A172 (cell line): ENCODE data around the gene PRM3. TPM values are rescaled to one million over a fixed set of nuclear protein-coding genes. Genes with fewer than 3 reads are reported as not detected.

ENCODE experiments used
- DNase-seq: peaks from one replicate; pipeline ENCODE4 v3.0.0-alpha.2; 2015; ENCODE audit warnings: low spot score
- total RNA-seq: library from RNA; depleted of rRNA; stranded (reverse); fragments of >200 nt; shearing (Covaris generic); gene quantifications from 2 replicates; pipeline ENCODE4 v1.2.3, GENCODE V29; 2014; rRNA removed

Gene PRM3
- total RNA-seq, 1 experiment from 2014 or later, result not detected

DNA sequence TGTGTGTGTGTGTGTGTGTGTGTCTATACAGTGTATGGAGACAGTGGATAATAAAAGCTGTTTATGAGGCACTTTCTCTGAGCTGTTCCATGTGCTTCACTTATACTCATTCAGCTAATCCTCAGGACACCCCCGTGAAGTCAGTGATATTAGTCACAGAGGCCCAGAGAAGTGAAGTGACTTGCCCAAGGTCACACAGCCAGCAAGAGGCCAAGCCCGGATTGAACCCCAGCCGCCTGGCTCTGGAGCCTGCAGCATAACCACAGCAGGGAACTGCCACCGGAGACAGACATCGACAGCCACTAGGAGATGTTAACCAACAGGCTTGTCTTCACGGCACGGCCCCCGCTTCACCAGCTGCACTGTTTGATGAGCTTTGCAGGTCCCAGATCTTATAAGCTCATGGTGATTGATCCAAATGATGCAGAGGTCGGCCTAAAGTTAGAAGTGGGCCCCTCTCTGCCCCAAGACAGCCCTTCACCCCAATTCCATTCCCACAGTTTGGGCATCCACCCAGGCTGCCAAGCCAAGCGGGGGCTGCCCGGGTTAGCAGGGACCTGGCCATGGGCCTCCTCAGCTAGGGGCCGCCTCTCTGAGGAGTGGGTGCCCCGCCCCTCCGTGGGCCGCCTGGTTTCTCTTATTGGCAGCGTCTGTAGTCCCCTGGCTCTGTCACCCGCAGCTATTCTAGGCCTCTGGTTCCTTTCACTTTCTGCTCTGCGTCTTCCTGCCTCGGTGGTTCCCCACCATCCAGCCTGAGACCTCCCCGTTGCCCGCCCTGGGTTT is 48.3 kb downstream of the PRM3 start:
- DNase-seq, result no peak

DNA sequence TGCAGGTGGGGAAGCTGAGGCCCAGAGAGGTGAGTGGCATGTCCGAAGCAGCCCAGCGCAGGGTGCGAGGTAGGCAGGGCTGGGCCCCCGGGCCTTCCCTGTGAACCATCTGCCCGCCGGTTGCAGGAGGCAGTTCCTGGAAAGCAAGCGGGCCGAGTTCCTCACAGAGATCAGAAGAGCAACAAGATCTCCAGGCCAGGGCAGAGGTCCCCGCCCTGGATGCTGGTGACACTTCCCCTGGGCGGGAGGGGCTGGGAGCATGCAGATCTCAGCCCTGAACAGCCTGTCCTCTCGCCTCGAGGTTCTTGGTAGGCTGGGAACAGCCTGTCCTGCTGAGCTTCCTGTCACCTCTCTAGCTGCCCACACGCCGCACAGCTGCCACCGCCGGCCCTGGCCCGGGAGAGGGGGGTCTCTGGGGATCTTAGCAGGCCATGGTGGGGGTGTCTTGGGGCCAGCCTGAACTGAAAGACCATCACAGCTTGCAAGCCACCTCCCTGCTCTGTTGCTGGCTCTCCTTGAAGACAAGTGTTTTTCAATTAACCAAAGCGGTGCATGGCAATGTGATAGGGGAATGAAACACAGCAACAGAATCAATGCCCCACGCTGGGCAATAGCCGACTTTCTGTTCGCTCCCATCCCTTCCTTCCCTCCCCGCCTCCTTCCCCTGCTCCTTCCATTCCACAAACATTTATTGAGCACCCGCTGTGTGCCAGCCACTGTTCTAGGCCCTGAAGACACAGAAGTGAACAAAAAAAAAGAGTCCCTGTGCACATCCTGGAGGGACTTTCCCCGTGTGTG is 49.1 kb downstream of the PRM3 start:
- no peak for DNase-seq

Other genes with a start within 250 kb of the PRM3 start
- 0.17 TPM in 1 of 2 replicates, not detected in the other for gene SOCS1, start 17.4 kb downstream of the PRM3 start, total RNA-seq
- not detected in 2 replicates for gene TNP2, start 4.3 kb downstream of the PRM3 start, total RNA-seq
- not detected in 2 replicates for gene PRM2, start 2.9 kb upstream of the PRM3 start, total RNA-seq
- not detected in 2 replicates for gene PRM1, start 7.7 kb upstream of the PRM3 start, total RNA-seq
- gene RMI2, start 71.8 kb upstream of the PRM3 start, total RNA-seq, result 29.8 and 33.7 TPM in 2 replicates